Muscle layer of colon (tissue), 2 donors: ENCODE data around the gene PTGES2.

Source experiments
- H3K27ac ChIP-seq: one replicate; pipeline ENCODE4 v1.7.0; 2013; ENCODE audit warnings: low read depth, mild to moderate bottlenecking, low read length, moderate library complexity
- H3K27me3 ChIP-seq, 2 donors: one replicate each; pipeline ENCODE4 v1.7.0; 2013; ENCODE audit warnings: low read length in 2 of 2, mild to moderate bottlenecking in 2 of 2; ENCODE audit not compliant: insufficient read depth in 2 of 2, control insufficient read depth in 1 of 2
- H3K36me3 ChIP-seq: one replicate; pipeline ENCODE4 v1.7.0; 2013; ENCODE audit warnings: mild to moderate bottlenecking, low read length; ENCODE audit not compliant: insufficient read depth
- H3K4me1 ChIP-seq: one replicate; pipeline ENCODE4 v1.7.0; 2013; ENCODE audit warnings: mild to moderate bottlenecking, low read length; ENCODE audit not compliant: insufficient read depth
- H3K4me3 ChIP-seq, 2 donors: one replicate each; pipeline ENCODE4 v1.7.0; 2013; ENCODE audit warnings: low read length in 2 of 2, low read depth in 1 of 2, mild to moderate bottlenecking in 1 of 2, moderate library complexity in 1 of 2
- H3K9ac ChIP-seq: one replicate; pipeline ENCODE4 v1.7.0; 2013; ENCODE audit warnings: low read length
- H3K9me3 ChIP-seq: one replicate; pipeline ENCODE4 v1.7.0; 2013; ENCODE audit warnings: mild to moderate bottlenecking, low read length
- donor health status: abdominal sarcoma.
- donor health status: Adenocarcinoma of cecum.

Gene PTGES2

DNA sequence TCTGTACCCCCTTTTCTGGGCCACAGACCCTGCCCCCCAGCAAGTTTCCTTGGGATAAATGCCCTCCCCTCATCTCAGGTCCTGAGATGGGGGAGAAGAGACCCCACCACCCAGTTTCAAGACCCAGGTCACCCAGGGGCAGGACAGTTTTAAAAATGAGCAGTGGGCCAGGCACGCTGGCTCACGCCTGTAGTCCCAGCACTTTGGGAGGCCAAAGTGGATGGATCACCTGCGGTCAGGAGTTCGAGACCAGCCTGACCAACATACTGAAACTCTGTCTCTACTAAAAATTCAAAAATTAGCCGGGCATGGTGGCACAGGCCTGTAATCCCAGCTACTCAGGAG, 6.1 kb downstream of the PTGES2 start:
- H3K36me3 ChIP-seq: peaks cover 13% of the 10 kb centered on the region
- no peak overlapping the region for H3K27ac ChIP-seq

DNA sequence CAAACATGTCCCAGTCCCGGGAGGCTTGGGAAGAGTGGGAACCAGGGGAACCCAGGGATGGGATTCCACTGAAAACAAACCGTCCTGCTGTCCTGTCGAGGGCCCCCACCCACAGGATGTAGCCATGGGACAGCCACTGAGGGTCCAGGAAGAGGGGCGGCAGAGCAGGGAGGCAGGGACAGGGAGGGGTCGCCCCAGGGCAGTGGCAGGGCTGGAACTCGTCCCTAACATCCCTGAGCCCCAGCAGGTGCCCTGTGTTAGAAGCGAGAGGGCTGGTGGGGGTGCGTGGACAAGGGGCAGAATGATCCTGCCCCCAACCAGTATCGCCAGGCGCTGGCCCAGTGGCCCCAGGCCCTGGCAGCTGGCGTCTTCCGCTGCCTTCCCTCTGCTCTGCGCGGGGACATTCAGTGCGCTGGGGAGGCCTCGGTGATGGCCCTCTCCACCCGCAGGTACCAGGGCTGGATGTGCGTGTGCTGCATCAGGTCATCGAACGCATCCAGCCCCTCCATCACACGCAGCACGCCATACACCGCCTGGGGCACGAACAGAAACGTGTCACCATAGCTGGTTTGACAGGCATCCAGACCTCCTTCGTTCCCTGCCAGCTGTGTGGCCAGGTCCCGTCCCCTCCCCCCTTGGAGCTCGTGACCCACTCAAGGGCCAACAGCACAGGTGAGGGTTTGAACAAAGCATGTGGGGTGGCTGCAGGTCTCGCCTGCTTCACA, 6.6 kb downstream of the PTGES2 start:
- Histone ChIP-seq H3K9ac (no peak overlapping the region), H3K4me3 (no peak overlapping the region), H3K9me3 (no peaks in the 10 kb centered on the region), H3K27ac (no peak overlapping the region), H3K27me3 (no peaks in the 10 kb centered on the region), H3K36me3 (peaks cover 13% of the 10 kb centered on the region), H3K4me1 (peaks cover 19% of the 10 kb centered on the region)

More for the DNA sequence above, 6.1 kb downstream of the PTGES2 start:
- Histone ChIP-seq H3K4me3 (no peak overlapping the region), H3K4me1 (peaks cover 24% of the 10 kb centered on the region), H3K27me3 (no peaks in the 10 kb centered on the region), H3K9ac (no peak overlapping the region), H3K9me3 (no peaks in the 10 kb centered on the region)

DNA sequence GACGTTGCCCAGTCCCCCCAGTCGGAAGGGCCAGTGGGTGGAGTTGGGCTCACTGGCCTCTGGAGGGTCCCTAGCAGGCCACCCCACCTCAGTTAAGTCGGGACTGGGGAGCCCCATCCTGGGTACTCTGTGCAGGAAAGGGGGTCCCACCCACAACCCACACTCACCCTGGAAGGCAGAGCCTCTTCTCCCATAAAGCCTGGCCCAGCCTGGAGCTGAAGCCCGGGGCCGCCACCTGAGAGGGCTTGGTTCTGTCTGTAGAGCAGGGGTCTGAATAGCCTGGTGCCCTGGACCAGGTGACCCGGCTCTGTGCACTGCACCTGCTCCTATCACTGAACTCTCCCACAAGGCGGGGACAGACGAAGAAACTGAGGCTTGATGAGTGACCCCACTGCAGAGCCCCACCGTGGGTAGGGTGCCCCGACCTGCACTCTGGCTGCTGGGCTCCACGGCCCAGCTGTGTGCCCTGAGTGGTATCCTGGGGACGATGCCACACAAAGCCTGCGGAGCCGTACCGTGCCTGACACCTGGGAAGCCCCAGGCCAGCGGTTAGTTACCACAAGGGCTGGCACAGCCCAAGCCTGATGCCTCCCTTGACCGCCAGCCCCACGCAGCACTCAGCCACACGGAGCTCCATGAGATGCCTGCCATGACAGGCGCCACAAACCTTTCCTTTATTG, 7.3 kb downstream of the PTGES2 start:
- H3K36me3 ChIP-seq: peaks cover 13% of the 10 kb centered on the region
- H3K27ac ChIP-seq: no peak overlapping the region
- H3K4me3 ChIP-seq: no peak overlapping the region
- H3K9me3 ChIP-seq: no peaks in the 10 kb centered on the region
- H3K4me1 ChIP-seq: peaks cover 12% of the 10 kb centered on the region
- H3K9ac ChIP-seq: no peak overlapping the region
- no peaks in the 10 kb centered on the region for H3K27me3 ChIP-seq

DNA sequence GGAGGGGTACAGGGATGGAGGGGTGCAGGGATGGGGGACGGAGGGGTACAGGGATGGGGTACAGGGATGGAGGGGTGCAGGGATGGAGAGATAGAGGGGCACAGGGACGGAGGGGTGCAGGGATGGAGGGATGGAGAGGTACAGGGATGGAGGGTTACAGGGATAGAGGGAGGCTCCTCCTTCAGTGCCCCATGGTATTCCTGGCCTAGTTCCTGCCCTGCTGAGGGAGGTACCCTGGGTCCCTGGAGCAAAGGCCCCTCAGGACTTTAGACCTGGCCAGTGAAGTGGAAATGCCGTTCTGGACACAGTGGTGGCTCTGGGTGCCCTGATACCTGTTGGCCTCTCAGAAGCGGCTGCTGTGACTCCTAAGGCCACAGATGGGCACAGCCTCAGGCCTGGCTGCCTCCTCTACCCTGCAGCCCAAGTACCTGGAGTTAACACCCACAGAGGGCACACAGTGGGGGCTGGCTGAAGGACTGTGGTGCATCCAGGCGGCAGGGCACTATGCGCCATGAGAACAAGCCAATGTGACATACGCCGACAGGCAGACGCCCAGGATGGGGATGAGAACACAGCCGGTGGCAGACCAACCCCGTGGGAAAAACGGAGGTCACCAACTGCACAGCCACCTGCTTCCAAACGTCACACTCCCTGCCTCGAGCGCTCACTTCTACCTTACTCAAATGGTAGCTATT, 8.4 kb downstream of the PTGES2 start:
- H3K9ac ChIP-seq: no peak overlapping the region
- peaks cover 5% of the 10 kb centered on the region for H3K36me3 ChIP-seq
- H3K4me1 ChIP-seq: peaks cover 7% of the 10 kb centered on the region
- H3K27me3 ChIP-seq: no peaks in the 10 kb centered on the region
- H3K4me3 ChIP-seq: no peak overlapping the region
- H3K9me3 ChIP-seq: no peaks in the 10 kb centered on the region
- no peak overlapping the region for H3K27ac ChIP-seq

DNA sequence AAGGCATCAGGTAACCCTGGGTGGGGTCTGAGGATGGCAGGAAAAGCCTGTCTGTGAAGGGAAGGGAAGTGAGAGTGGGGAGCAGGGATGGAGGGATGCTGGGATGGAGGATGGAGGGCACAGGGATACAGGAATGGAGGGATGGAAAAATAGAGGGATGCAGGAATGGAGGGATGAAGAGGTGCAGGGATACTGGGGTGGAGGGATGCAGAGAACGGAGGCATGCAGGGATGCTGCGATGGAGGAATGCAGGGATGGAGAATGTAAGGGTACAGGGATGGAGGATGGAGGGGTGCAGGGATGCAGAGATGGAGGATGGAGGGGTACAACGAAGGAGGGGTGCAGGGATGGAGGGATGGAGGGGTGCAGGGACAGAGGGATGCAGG, 9.1 kb downstream of the PTGES2 start:
- no peaks in the 10 kb centered on the region for H3K9me3 ChIP-seq
- no peak overlapping the region for H3K4me3 ChIP-seq
- H3K9ac ChIP-seq: no peak overlapping the region
- no peak overlapping the region for H3K27ac ChIP-seq
- no peaks in the 10 kb centered on the region for H3K27me3 ChIP-seq
- peaks cover 7% of the 10 kb centered on the region for H3K4me1 ChIP-seq
- H3K36me3 ChIP-seq: peaks cover 5% of the 10 kb centered on the region

DNA sequence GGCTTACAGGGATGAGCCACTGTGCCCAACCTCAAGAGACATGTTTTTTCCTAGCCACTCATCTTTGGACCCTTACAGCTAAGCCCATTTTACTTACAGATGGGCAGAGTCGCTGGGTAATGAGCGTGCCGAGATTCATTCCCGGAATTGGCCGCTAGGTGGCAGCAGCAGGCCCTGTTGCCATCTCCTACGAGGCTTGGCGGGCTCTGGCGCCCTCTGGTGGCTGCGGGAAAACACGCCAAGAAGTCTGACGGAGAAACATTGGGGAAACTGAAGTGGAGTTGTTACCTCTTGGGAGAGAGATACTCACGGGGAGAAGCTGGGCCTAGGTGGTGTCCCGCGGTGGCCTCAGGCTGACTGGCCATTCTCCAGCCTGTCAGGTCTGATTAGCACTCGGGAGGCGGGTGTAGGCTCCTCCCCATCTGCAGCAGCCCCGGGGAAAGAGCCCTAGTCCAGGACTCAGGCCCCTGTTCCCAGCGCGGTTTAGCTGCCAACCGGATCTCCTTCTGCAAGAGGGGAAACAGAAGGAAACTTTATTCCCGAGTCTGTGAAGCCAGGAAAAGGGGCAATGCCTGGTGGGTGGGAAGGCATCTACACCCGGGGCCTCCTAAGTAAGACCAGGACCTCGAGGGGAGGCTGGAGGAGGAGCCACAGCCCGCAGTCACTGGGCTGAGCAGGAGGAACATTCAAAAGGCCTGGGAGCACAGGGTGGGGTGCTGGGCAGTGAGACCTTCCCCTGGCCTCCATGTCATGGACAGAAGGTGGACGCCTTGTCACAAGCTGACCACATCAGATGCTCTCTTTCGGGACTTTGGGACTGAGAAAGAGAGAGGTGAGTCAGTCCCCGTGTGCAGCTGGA, 9.7 kb downstream of the PTGES2 start:
- H3K27ac ChIP-seq: no peak overlapping the region
- no peak overlapping the region for H3K9ac ChIP-seq
- H3K9me3 ChIP-seq: no peaks in the 10 kb centered on the region
- no peak overlapping the region for H3K4me3 ChIP-seq
- H3K27me3 ChIP-seq: no peaks in the 10 kb centered on the region
- peaks cover 7% of the 10 kb centered on the region for H3K4me1 ChIP-seq
- H3K36me3 ChIP-seq: peaks cover 4% of the 10 kb centered on the region

DNA sequence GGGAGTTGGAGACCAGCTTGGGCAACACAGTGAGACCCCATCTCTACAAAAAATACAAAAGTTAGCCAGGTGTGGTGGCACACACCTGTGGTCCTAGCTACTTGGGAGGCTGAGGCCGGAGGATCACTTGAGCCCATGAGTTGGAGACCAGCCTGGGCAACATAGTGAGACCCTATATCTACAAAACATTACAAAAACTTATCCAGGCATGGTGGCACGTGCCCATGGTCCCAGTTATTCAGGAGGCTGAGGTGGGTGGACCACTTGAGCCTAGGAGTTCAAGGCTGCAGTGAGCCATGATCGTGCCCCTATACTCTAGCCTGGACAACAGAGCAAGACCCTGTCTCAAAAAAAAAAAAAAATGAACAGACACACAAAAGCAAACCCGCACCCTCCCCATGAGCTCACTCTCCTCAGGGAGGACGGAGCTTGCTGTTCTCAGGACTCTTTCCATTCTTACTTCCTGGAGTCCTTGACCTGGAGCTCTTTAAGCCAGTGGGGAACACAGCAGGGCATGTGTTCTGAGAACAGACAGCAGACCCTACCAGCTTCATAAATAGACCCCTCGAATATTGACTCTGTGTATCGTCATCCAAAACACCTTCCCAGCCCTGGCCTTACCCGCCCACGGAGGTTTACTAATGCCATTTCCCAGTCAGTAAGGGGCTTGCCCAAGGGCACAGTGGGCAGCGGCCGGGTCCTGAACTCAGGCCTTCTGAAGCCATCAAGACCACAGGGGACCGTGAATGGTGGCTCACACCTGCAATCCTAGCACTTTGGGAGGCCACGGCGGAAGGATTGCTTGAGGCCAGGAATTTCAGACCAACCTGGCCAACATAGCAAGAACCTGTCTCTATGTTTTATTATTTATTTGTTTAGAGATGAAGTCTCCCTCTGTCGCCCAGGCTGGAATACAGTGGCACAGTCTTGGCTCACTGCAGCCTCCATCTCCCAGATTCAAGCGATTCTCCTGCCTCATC, 11.1 kb downstream of the PTGES2 start:
- Histone ChIP-seq H3K4me3 (no peak overlapping the region), H3K9me3 (no peaks in the 10 kb centered on the region), H3K36me3 (no peaks in the 10 kb centered on the region), H3K27ac (no peak overlapping the region), H3K9ac (no peak overlapping the region), H3K27me3 (no peaks in the 10 kb centered on the region), H3K4me1 (peaks cover 7% of the 10 kb centered on the region)

DNA sequence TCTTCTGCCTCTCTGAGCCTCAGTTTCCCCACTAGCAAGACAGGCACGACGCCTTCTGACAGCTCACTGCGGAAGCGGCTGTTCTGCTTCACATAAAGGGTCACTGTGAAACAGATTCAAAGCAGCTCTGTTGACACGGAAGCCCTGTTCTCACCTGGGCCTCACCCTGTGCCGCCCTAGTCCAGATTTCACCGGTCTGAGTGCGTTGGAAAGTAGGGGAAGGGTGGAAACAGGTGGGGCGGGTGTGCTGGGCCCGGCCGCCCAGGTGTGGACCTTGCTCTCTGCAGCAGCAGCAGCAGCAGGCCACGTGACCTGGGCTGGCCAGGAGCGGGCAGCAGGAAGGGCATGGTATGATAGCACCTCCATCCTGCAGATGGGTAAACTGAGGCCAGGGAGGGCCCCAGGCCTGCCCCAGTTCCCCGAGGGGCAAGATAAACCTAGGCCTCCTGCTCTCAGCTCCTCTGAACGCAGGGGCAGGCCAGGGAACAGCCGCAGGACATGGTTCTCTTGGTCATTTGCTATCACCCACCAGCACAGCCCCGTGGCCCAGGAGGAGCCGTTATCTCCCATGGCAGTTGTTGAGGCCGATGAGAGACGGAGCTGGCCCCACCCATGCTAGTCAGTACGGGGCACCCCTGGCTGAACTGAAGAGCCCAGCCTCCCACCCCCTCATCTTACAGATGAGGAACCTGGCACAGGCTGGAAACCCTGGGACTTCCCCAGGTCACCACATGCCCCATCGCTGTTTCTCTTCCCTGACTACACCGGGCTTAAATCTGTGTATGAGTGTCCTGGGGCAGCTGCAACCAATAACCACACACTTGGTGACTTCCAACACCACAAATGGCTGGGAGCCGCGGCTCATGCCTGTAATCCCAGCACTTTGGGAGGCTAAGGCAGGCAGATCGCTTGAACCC, 12.1 kb downstream of the PTGES2 start:
- Histone ChIP-seq H3K4me3 (no peak overlapping the region), H3K27me3 (no peaks in the 10 kb centered on the region)

DNA sequence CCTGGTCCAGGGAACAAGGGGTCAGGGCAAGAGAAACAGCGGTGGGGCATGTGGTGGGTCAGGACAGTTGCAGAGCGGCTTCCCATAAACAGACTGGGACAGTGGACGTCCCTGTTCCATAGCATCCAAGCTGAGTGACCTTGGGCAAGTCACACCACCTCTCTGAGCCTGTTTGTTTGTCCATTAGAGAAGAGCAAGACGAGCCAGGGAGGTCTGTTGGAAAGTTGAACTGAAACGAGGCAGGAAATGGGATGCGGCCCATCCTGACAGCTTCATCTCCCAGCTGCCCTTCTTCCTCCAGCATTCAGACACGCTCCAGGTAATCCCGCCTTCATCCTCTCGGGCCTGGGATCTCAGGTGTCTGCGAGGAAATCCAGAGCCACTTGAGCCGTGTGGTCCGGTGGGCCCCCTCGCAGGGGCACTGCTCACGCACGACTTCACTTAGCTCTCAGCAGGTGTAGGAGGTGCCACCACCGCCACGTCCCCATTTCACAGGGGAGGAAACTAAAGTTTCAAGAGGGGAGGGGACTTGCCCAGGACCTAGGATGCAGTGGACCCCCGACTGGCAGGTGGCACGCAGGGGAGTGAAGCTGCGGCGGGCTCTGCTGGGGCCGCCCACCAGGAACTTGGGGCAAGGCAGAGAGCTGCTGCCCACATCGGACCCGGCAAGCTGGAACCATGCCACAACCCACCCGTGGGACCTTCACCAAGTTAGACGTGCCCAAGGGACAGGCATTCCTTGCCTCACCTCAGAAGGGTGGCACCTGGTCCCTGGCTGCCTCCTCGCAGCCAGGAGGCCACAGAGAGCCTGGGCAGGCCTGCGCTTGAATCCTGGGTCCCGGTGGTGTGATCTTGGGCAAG, 13.0 kb downstream of the PTGES2 start:
- Histone ChIP-seq H3K4me1 (peaks cover 7% of the 10 kb centered on the region), H3K27ac (no peak overlapping the region), H3K9me3 (no peaks in the 10 kb centered on the region), H3K36me3 (no peaks in the 10 kb centered on the region), H3K4me3 (no peak overlapping the region), H3K9ac (no peak overlapping the region), H3K27me3 (no peaks in the 10 kb centered on the region)

More for the DNA sequence above, 12.1 kb downstream of the PTGES2 start:
- peak overlapping the region; percentile 23 for H3K27ac ChIP-seq
- H3K4me1 ChIP-seq: peaks cover 7% of the 10 kb centered on the region
- no peak overlapping the region for H3K9ac ChIP-seq
- H3K36me3 ChIP-seq: no peaks in the 10 kb centered on the region
- H3K9me3 ChIP-seq: no peaks in the 10 kb centered on the region
